Dermis blood vessel endothelial cell (primary cell): Measurements from ENCODE around the gene KAZN. TPM values are rescaled to one million over a fixed set of nuclear protein-coding genes. Genes with fewer than 3 reads are reported as not detected.
"Not testable (repeated sequence)": the region's sequence is repeated elsewhere in the genome, so short reads cannot be mapped to it uniquely, and the experiment has no call there.

Source experiments
- DNase-seq: peaks from one replicate; pipeline ENCODE4 v3.0.0; 2010
- total RNA-seq: library from RNA; depleted of rRNA; stranded (reverse); fragments of >200 nt; gene quantifications from 2 replicates; pipeline ENCODE4 v1.2.3, GENCODE V29; 2014

Gene KAZN
- 1.9 and 2.3 TPM in 2 replicates for total RNA-seq

DNA sequence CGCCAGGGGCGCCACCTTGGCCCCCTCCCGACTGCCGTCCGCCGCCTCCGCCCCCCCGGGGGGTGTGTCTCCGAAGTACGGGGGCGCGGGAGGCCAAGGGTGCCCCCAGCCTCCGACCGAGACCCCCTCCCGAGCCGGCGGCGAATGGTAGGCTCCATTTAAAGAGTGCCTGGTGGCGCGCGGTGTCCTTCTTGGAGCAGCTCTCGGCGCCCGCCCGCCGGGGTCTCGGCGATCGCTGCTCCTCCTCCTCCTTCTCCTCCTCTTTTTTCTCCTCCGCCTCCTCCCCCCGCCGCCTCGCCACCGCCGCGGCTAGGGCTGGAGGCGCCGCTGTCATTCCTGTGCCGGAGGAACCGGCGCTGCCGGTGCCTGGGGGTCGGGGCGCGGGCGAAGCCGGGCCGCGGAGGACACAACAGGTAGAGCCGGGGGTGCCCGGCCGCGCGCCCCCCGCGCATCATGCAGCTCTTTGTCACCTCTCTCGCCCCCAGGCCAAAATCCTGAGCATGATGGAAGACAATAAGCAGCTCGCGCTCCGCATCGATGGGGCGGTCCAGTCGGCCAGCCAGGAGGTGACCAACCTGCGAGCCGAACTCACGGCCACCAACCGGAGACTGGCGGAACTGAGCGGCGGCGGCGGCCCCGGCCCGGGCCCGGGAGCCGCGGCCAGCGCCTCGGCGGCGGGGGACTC, at the start of gene KAZN:
Gene KAZN (plus strand): TSS at position 188 of the 685 bp plus-strand sequence.
- DNase-seq, result no peak

DNA sequence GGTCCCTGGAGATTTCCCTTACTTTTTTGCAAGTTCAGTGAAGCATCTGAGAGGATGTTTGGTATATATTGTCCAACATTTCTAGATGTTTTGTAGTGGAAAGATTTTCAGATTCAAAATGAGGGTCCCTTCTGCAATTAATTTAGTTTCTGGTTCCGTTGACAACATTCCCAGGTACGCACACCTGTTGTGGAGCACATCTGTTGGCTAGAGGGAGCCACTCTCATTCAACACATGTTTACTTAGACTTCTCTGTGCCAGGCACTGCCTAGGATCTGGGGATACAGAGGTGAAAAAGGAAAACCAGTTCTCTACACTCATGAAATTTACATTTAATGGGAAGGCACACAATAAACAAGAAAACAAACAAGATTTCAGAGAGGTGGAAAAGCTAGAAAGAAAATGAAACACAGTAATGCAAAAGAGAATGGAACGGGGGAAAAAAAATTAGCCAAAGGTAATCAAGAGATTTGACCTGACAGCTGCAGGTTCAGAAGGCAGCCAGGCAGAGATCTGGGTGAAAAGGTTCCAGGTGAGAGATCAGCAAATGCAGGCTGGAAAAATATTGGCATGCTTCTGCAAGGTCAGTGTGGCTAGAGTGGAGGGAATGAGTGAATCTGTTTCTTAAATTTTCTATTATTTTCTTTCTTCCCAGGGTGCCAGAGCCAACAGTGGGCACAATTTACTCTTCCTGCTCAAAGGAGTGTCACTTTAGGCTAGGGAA, 48.4 kb upstream of the KAZN start:
- no peak for DNase-seq

DNA sequence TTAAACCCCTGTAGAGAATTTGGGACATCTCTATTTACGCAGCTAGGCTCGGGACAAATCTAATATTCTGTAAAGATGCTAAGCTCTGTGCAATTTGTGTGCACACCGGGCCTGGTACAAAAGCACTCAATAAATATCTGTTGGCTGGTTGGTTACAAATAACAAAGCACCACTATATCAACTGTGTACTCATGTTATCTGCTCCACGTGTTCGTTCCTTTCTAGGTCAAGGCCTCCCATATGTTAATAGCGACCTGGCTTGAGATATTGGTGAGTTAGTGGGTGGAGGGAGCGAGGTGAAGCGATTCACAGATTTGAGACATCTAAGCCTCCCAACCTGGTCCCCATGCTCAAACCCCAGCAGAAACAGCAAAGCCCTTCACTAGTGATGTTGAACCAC, 47.1 kb upstream of the KAZN start:
- no peak for DNase-seq

DNA sequence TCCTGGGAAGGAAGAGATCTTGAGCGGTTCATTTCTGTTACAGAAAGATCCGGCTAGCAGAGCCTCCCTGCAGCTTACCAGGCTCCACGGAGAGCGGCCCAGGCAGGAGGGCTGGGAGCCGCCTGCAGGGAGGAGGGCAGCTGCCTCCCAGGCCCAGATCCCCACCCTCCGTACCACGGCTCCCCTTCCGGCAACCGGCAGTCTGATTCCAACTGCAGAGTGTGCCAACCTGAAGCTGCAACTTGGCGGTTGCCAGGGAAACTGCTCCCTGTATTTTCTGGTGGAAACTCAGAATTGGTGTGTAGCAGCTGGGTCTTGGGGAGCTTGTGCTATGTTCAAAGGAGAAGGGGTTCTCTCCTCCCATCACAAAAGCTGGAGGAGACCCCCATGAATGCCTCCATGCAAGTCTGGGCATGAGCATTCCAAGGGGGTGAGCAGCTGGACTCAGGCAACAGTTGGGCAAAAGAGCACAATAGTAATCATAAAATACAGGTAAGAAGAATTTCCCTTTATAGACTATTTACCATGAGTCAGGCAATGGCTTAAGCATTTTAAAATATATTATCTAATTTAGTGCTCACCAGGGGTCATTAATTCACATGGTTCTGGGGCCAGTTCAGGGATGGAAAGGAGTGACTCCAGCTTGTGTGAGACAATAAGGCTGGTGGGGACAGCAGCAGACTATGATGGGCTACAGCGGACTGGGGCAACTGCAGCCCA, 46.1 kb upstream of the KAZN start:
- DNase-seq, result no peak

DNA sequence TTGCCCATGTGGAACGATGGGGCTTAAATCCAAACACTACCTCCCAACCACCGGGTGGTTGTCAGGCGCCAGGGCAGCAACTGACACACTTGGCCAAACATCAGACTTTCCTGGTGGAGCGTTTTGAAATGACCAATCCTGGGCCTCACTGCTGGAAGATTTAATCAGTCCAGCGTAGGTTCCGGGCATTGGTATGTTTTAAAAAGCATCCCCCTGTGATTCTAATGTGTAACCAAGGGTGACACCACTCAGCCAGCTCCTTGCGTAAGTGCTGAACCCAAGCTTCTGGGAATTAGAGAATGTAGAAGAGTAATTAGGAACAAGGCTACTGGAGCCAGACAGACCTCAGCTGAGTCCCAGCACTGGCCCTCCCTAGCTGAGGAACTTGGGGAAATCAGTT, 44.8 kb upstream of the KAZN start:
- no peak for DNase-seq

DNA sequence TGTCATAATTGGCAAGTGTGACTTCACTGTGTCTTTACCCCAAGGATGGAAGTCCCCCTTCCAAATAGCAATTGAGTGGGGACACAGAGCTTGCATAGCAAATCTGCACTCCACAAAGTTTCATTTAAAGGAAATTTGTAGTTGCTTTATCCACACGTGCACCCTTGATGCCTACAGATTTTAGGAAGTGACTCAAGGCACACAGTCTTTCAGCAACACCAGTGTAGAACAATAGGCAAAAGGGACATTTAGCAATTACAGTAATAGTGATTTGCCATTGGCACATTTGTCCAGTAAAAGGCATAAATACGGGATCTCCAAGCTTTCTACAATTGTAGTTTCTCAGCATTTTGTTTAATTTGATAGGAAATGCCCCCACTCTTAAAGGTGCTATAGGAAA, 43.4 kb upstream of the KAZN start:
- DNase-seq, result no peak

DNA sequence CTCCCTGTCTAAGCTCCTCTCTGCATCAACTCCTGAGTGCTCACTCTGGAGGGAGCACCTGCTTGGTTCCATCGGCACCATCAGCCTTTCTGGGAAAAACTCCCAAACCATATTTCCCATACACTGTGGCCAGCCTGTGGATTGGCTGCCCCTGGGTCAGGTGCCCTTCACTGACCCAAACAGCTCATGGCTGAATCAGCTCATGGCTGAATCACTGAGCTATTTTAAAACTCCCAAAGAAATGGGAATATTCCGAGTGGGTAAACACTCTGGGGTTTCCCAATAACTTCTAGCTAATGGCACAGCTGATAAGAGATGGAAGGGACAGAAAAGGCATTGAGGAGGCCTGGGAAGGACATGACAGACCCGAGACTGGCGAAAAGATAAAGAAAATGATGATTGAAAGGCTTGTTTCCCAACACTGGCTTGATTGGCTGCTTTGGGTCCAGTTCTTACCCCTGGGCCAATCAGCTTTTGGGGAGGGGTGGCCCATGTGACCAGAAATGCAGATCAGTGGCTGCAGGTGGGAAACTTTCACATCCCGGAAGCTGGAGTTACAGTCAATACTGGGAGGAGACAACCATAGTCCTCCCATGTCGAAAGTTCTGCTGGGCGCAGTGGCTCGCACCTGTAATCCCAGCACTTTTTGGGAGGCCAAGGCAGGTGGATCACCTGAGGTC, 37.3 kb upstream of the KAZN start:
- no peak for DNase-seq

DNA sequence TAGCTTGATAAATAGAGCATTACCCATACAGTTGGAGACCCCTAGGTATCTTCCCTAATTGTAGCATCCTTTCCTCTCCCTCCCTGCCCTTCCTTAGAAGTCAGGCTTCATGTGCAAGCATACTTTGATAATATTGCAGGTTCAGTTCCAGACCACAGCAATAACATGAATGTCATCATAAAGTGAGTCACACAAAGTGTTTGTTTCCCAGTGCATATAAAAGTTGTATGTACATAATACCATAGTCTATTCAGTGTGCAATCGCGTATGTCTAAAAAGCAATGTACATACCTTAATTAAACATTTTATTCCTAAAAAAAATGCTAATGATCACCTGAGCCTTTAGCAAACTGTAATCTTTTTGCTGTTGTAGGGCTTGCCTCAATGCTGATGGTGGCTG, 33.4 kb upstream of the KAZN start:
- DNase-seq, result no peak

DNA sequence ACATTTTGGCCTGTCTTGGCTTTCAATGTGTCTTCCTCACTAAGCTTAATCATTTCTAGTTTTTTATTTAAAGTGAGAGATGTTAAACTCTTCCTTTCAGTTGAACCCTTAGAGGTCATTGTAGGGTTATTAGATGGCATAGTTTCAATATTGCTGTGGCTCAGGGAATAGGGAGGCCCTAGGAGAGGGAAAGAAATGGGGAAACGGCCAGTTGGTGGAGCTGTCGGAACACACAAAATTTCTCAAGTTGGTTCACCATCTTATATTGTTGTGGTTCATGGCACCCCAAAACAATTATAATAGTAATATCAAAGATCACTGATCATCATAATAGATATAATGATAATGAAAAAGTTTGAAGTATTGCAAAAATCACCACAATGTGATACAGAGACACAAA, 31.4 kb upstream of the KAZN start:
- no peak for DNase-seq

DNA sequence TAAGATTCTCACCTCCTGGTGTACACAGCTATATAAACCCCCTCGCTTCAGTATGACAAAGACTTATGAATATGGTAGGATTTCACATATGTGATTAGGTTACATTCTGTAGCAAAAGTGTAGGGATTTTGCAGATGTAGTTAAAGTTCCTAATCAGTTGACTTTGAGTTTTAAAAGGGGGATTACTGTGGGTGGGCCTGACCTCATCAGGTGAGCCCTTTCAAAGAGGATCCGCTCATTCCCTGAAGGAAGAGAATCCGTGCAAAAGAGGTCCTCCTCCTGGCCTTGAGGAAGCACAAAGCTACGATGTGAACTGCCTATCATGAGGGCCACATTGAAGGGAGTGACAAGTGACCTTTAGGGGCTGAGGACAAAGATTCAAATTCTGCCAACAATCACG, 30.6 kb upstream of the KAZN start:
- DNase-seq, result no peak

DNA sequence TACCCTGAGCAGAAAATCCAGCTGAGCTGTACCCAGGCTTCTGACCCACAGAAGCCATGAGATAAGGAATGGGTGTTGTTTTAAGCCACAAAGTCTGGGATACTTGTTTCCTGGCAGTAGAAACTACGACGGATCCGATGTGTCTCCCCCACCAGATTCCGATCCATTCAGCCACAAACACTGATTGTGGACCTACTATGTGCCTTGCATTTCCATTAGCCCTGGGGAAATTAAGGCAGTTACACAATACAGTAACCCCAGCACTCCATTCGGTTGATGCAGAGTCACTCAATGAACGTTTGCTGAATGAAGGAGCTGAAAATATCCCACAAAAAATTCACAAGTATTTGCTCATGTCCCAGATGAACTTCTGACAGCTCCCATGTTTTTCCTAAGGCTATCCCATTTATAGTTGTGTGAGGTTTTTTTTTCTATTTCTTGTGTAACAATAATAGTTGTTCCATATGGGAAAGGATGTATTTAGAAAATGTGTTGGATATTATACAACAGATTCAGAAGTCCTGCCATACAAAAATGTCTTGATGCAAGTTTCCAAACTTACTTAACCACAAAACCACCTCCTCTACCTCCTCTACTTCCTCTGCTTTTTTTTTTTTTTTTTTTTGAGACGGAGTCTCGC, 29.6 kb upstream of the KAZN start:
- DNase-seq, result no peak

DNA sequence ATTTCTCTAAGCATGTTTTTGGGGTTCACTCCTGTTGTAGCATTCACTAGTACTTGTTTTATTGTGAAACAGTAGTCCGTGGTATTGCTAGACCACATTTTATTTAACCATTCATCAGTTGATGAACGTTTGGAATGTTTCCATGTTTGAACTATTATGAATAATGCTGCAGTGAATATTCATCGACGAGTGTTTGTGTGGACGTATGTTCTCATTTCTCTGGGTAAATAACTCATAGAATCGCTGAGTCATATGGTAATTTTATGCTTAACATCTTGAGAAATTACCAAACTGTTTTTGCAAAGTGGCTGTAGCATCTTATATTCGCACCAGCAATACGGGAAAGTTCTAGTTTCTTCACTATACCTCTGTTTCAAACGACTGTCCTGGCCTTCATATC, 28.0 kb upstream of the KAZN start:
- no peak for DNase-seq

DNA sequence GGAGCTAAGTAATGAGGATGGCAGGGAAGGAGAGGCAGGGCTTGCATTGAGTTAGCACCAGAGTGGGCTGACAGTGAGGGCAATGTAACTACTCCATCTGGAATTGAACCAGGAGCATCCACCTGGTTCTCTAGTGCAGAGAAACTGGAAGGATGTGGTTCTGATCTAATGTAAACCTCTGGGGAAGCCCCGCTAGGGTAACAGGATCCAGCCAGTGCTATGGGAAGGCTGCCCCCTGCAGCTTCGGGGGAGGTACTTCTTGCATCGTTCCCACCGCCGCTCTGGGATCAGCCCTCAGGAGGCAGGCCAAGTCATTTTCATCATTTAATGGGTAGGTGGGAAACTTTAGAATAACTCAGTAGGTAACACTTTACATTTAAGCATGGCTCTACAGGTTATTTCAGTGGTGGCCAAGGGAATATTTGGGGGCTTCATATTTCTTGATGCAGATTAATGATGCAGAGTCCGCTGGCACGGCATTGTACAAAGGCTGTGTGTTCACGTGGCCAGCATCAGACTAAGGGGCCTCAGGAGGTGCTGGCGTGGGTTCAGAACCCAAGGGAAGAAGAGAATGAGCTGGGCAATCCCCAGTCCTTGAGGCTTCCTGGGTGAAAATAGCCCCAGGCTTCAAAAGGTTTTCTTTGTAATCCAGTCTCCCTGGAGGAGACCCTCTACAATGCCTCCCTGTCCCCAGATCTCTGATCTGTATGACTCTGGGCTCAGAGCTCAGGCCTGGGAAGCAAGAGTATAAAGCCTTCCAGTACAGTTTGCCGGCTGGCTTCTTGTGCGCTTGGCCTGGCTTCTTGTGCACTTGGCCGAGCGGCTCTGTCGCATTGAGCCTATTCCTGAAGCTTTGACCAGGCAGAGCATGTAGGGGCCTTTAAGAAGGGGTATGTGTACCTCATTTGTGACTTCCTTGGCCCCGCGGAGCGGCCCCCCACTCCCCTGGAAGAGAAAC, 26.4 kb upstream of the KAZN start:
- DNase-seq, result no peak

DNA sequence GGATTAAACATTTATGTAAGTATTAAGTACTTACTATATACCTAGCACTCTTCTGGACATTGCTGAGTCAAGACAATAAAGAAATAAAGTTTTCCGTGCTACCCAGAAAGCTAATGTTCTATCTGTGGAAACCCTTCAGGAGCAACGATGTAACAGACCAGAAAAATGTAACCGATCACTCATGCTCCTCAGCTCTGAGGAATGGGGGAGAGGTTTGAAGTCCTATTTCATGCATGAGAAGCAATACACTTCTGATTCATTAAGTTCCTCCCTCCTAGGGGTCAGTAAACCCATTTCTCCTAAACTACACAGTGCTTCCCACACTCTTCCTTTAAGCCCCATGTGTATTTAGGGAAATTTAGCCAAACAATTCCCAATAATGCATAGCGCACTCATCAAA, 25.6 kb upstream of the KAZN start:
- DNase-seq, result no peak

DNA sequence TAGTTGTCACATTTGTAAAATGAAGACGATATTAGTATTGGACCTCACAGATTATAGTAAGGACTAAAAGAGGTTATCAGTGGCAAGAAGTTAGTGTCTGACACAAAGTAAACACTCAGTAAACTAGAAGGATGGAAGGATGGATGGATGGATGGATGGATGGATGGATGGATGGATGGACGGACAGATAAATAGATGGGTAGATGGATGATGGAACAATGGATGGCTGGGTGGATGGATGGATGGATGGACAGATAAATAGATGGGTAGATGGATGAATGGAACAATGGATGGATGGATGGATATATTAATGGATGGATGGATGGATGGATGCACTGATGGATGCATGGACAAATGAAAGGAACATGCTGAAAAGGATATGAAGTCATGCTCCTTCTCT, 22.3 kb upstream of the KAZN start:
- no peak for DNase-seq

DNA sequence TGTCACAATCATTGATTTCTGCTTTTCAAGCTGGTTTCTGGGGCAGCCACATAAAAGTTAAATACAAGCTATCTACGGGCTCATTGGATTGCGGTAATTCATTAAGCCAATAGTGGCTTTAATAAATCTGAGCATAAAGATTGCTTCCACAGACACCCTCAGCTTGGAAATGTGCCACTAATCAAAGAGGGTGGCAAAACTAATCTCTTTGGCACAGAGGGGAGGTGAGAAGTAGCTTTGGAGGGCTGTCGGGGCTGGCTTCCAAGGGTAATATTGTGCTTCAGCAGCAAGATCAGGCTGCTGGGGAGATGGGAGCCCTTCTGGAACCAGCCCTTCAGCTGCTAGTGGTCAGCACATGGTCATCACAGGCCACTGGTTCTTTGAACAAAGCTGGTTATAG, 21.2 kb upstream of the KAZN start:
- no peak for DNase-seq

DNA sequence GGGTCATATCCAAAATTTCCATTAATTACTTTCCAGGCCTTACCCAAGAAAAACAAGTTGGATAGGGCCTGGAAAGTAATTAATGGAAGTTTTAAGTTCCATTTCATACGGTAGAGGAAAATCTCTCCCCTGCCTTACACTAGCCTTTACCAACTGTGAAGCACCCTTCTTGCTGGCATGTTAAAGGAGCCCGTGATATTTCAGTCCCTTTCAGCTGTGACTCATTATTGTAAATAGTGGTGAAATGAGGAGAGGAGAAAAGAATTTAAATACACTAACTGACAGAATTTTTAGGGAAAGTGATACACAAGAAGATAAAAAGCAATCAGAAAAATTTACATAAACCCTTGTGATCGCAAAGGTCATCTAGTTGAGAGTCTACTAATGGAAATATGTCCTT, 20.3 kb upstream of the KAZN start:
- no peak for DNase-seq

DNA sequence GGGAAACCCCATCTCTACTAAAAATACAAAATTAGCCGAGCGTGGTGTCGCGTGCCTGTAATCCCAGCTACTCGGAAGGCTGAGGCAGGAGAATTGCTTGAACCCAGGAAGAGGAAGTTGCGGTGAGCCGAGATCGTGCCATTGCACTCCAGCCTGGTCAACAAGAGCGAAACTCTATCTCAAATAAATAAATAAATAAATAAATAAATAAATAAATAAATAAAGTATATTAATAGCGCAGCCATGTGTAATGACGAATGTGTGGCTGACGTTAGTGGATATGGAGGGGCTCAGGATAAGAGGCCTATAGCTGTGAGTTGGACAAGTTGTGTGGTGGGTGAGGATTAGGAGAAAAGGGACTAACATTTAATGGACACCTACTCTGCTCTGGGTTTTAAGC, 18.2 kb upstream of the KAZN start:
- not testable (repeated sequence) for DNase-seq

DNA sequence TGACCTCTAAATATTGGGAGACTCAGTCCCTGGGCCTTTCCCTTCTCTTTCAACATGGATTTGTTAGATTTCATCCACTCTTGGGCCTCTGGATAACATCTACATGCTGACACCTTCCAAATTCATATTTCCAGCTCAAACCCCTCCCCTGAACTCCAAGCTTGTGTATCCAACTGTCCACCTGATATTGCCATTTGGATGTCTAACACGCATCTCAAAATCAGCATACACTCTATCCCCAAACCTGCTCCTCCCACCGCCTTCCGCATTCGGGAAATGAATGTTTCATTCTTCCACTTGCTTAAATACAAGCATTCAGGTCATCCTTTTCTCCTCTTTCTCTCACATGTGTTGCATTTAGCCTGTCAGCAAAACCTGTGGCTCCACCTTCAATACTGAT, 17.5 kb upstream of the KAZN start:
- no peak for DNase-seq

DNA sequence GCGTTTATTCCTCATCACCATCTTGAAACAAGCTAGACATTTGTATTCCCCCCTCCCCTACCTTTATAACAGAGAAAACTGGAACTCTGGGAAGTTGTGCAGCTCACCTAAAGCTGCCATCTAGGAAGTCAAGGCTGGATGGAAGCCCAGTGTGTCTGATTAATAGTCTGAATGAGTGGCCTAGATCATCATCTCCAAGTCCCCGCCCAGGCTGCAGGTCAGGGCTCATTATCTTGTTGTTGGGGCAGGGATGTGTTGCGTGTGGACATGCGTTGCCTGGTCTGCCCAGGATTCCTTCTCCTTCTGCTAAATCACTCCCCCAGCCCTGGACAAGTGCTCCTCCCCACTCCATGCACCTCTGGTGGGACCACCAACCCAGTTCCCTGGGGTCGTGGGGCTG, 14.7 kb upstream of the KAZN start:
- no peak for DNase-seq

DNA sequence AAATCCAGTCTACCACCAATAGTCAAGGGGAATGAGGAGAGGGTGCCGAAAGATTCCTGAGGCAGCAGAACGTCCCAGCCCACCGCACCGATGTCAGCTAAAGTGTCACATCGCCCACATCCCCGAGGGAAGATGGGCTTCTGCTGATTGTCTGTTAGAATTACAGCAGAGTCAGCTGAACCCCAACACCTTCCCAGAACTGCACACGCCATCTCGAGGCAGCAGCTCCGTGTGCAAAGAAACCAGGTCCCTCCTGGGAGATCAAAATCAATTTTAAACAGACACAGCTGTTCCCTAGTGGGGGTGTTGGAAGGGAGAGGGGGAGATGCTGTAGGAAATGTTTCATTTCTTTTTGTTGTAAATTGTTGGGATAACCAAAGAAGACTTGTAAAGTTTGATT, 12.8 kb upstream of the KAZN start:
- DNase-seq, result no peak
